Stimulated activated CD8-positive, alpha-beta memory T cell treated with anti-CD3 and anti-CD28 coated beads, Interleukin-12 subunit alpha, Interleukin-12 subunit beta, amount 100 ng/mL, for 24 hours (primary cell): ENCODE results near the gene SNCB.

Experiments
- DNase-seq: peaks from one replicate; pipeline ENCODE4 v3.0.0-alpha.2; 2020; ENCODE audit errors: extremely low read depth

SNCB gene

DNA sequence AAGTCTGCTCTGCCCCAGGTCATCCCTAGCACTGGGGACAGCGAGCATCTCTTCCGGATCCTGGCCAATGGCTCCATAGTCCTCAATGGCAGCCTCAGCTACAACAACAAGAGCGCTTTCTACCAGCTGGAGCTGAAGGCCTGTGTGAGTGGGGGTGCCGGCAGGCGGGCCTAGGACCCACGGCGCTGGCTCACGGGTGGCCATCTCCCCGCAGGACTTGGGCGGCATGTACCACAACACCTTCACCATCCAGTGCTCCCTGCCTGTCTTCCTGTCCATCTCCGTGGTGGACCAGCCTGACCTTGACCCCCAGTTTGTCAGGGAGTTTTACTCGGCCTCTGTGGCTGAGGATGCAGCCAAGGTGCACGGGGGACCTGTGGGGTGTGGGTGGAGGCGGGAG is 55.3 kb downstream of the SNCB start:
- no peak for DNase-seq

DNA sequence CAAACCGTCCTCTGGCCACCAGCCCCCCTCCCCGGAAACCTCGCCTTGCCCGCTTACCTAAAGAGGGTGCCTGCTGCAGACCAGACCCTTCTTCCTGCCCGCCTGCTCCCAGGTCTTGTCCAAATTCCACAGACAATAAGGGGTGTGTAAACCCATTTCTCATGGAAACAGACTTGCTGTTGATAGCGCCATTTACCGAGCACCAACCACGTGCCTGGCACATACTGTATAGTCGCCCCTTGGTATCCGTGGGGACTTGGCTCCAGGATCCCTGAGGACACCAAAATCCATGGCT is 56.1 kb downstream of the SNCB start:
- DNase-seq: no peak

DNA sequence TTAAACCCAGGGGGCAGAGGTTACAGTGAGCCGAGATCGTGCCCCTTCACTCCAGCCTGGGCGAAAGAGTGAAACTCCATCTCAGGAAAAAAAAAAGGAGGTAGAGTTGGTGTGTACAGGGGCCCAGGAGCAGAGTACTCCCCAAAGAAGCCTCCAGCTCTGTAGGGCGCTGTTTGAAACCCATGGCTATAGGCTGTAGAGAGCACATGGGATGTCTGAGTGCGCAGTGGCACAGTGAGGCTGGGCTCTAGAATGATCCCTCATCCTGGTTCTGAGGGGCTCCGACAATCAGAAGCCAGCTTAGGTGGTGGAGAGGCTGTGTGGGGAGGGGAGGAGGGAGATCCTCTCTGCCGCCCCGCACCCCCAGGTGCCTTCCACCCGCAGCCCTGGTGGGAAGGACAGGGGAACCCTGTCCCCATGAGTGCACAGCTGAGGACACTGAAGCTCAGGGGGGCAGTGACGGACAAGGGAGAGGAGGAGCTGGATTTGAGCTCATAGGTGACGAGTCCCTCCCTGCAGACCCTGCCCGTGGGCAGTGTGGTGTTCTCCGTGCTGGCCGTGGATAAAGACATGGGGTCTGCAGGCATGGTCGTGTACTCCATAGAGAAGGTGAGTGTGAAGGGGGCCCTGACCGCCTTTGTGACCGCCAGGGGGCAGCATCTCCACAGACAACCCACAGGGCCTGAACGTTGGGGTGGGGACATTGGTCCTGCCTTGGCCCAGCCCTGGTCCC is 56.6 kb downstream of the SNCB start:
- peak; percentile 47 for DNase-seq
